Cortex of kidney (tissue), 1 donor: ENCODE measurements around the gene HAGH.
"Not testable (repeated sequence)": the region's sequence is repeated elsewhere in the genome, so short reads cannot be mapped to it uniquely, and the experiment has no call there.

Source experiments
- DNase-seq: peaks from one replicate; lab custom pipeline; 2025; lab: John Stamatoyannopoulos, UW

The HAGH gene

GRCh38 chr16:1810106-1810505 is 16.5 kb downstream of the HAGH start:
- DNase-seq: no peak

DNA sequence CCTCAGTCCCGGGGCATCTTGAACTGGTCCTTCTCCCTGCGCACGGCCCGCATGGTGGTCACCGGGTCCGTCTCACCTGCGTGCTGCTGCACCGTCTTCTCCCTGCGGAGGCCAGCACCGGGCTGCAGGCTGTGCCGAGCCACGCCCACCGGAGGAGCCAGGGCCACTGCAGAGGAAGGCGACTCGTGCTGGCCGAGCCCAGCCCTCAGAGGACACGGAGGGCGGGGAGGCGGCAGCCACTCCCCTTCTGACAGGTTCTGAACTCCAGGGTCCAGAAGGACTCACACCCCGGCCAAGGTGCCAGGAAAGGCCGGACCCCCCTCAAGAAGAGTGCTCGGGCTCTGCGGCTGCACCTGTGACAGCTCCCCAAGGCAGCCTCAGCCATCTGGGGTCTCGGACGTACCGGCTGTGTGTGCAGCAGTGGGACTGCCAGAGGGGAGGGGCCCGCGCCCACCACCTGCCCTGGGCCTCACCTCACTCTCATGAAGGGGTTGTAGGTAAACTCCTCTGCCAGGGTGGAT is 17.3 kb downstream of the HAGH start:
- no peak for DNase-seq

GRCh38 chr16:1808691-1809090 is 17.9 kb downstream of the HAGH start:
- DNase-seq: no peak

- no peak for DNase-seq
These were observed 19.0 kb downstream of the HAGH start for GRCh38 chr16:1807626-1808025.

- no peak for DNase-seq
These were observed 25.9 kb downstream of the HAGH start for GRCh38 chr16:1800701-1801100.

GRCh38 chr16:1799263-1799662 is 27.4 kb downstream of the HAGH start:
- DNase-seq: not testable (repeated sequence)

- DNase-seq: no peak
These were observed 31.5 kb downstream of the HAGH start for GRCh38 chr16:1794908-1795666.

- no peak for DNase-seq
These were observed 32.3 kb downstream of the HAGH start for GRCh38 chr16:1794221-1794871.

- no peak for DNase-seq
These were observed 32.9 kb downstream of the HAGH start, which contains the start of gene IGFALS for GRCh38 chr16:1793578-1794220. Gene IGFALS (minus strand): TSS chr16:1793705. CDS start chr16:1793652, 53 bp downstream.

GRCh38 chr16:1792836-1793577 is 33.6 kb downstream of the HAGH start:
- DNase-seq: no peak

GRCh38 chr16:1791943-1792812 is 34.4 kb downstream of the HAGH start:
- DNase-seq: no peak

- no peak for DNase-seq
These were observed 35.2 kb downstream of the HAGH start for GRCh38 chr16:1791256-1791942.

DNA sequence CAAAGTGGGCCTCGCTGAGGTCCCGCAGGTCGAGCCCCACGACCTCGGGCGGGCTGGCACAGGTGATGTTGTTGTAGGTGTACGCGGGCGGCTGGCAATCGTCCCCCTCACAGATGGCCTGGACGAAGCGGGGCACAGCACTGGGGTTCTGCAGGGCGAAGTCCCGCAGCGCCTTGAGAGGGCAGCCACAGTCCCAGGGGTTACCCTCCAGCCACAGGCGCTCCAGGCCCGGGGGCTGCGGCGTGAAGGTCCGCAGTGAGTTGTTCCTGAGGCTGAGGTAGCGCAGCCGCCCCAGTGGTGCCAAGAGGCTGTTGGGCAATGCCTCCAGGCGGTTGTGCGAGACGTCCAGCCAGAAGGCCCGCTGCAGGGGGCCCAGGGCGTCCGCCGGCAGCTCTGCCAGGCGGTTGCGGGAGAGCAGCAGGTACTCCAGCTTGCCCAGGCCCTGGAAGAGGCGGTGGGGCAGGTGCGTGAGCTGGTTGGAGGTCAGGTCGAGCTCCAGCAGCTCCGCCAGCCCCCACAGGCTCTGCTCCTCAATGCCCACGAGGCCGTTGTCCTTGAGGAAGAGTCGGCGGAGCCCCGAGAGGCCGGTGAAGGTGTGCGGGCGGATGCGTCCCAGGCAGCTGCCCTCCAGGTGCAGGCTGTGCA is 35.9 kb downstream of the HAGH start:
- no peak for DNase-seq

- DNase-seq: no peak
These were observed 36.4 kb downstream of the HAGH start for GRCh38 chr16:1790261-1790610.

DNA sequence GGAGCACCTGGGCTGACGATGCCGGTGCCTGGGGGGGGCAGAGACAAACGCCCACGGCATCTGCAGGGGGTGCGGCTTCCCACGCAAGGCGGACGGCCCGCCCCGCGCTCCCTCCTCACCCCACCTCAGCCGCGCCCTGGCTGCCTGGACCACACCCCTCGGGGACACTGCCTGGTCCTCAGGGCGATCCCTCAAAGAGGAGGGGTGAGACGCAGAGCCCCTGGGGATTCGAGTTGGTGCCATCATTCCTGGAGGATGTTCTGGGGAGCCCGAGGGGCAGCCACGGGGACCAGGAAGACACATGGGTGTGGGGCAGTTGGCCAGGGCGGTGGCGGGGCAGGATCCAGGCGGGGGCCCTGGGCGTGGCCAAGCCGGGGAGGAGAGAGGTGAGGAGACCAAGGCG is 37.0 kb downstream of the HAGH start:
- no peak for DNase-seq

GRCh38 chr16:1788708-1789100 is 37.9 kb downstream of the HAGH start:
- DNase-seq: no peak

DNA sequence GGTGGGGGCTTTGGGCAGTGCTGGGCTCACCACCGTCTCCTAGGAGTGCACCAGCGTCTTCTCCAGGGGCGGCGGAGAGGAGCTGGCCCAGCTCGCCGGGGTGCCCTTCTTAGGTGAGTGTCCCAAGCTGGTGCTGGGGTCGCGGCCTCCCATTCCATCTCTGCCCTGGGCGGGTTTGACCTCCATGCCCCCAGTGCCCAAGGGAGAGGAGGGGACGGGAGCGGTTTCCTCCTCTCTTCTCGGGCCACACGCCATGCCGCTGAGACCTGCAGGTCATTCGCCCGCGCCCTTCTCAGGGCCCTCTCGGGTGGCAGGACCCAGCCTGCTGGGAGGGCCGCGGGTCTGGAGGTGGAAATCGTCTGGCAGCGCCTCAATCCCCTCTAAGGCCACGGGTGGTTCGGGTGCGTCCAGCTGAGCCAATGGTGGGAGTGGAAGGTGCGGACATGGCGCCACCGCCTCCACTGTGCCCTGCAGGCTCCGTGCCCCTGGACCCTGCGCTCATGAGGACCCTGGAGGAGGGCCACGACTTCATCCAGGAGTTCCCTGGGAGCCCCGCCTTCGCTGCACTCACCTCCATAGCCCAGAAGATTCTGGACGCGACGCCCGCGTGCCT is 38.4 kb downstream of the HAGH start:
- no peak for DNase-seq

GRCh38 chr16:1787322-1788094 is 39.1 kb downstream of the HAGH start:
- DNase-seq: no peak

DNA sequence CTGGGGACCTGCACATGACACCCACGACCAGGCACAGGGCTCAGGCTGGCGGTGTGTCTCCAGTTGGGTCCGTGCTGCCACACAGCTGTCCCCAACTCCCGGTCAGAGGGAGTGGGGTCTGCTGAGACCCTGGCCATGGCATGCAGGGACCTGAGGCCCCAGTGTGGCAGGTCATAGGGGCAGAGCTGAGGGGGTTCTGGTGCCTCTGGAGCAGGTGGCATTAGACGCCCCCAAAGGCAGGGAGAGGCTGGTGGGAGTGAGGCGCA is 39.6 kb downstream of the HAGH start:
- no peak for DNase-seq
